H9 (cell line): Measurements from ENCODE around the gene SRXN1. TPM values are rescaled to one million over a fixed set of nuclear protein-coding genes. Genes with fewer than 3 reads are reported as not detected.
"Not testable (repeated sequence)": the region's sequence is repeated elsewhere in the genome, so short reads cannot be mapped to it uniquely, and the experiment has no call there.

ENCODE experiments used
- DNase-seq: peaks from one replicate; pipeline ENCODE4 v3.0.0-alpha.2; 2017
- H2AFZ ChIP-seq: one replicate; pipeline ENCODE4 v1.6.1; 2013; ENCODE audit warnings: mild to moderate bottlenecking, low read length, control low read depth, moderate library complexity
- H2AK5ac ChIP-seq: 2 replicates; pipeline ENCODE4 v1.6.1; 2013; ENCODE audit warnings: low read length, control low read depth, mixed read lengths; ENCODE audit not compliant: insufficient read length
- H2BK120ac ChIP-seq: one replicate; pipeline ENCODE4 v1.6.1; 2013; ENCODE audit warnings: low read depth, mild to moderate bottlenecking, low read length, control low read depth, inconsistent platforms; ENCODE audit not compliant: poor library complexity, severe bottlenecking
- H2BK12ac ChIP-seq: 2 replicates; pipeline ENCODE4 v1.6.1; 2013; ENCODE audit warnings: low read length, control low read depth, mixed read lengths, low read depth; ENCODE audit not compliant: insufficient read length
- H2BK15ac ChIP-seq: 2 replicates; pipeline ENCODE4 v1.6.1; 2013; ENCODE audit warnings: low read depth, low read length, control low read depth
- H2BK20ac ChIP-seq: one replicate; pipeline ENCODE4 v1.6.1; 2013; ENCODE audit warnings: low read depth, mild to moderate bottlenecking, low read length, control low read depth, inconsistent platforms; ENCODE audit not compliant: poor library complexity, severe bottlenecking
- H2BK5ac ChIP-seq: 2 replicates; pipeline ENCODE4 v1.6.1; 2013; ENCODE audit warnings: low read length, control low read depth, mixed read lengths; ENCODE audit not compliant: insufficient read length
- H3K14ac ChIP-seq: 2 replicates; pipeline ENCODE4 v1.6.1; 2013; ENCODE audit warnings: low read length, control low read depth; ENCODE audit not compliant: insufficient read depth
- H3K18ac ChIP-seq: 2 replicates; pipeline ENCODE4 v1.6.1; 2013; ENCODE audit warnings: low read depth, mild to moderate bottlenecking, mixed read lengths, low read length, control low read depth; ENCODE audit not compliant: insufficient read length
- H3K23ac ChIP-seq: 2 replicates; pipeline ENCODE4 v1.6.1; 2013; ENCODE audit warnings: low read length, control low read depth, mixed read lengths, low read depth; ENCODE audit not compliant: insufficient read length
- H3K23me2 ChIP-seq: 2 replicates; pipeline ENCODE4 v1.6.1; 2013; ENCODE audit warnings: low read depth, mild to moderate bottlenecking, mixed read lengths, low read length, control low read depth; ENCODE audit not compliant: insufficient read length, poor library complexity, severe bottlenecking
- H3K27ac ChIP-seq: 2 replicates; pipeline ENCODE4 v1.5.1; 2013; ENCODE audit warnings: low read length, control low read depth, mixed read lengths, low read depth; ENCODE audit not compliant: insufficient read length
- H3K27me3 ChIP-seq: 2 replicates; pipeline ENCODE4 v1.6.1; 2013; ENCODE audit warnings: low read length, control low read depth, inconsistent platforms; ENCODE audit not compliant: insufficient read depth
- H3K4ac ChIP-seq: 2 replicates; pipeline ENCODE4 v1.6.1; 2013; ENCODE audit warnings: low read depth, mild to moderate bottlenecking, control low read depth, inconsistent platforms, low read length, moderate library complexity
- H3K4me1 ChIP-seq: 2 replicates; pipeline ENCODE4 v1.6.1; 2013; ENCODE audit warnings: low read length, control low read depth, inconsistent platforms; ENCODE audit not compliant: insufficient read depth
- H3K4me2 ChIP-seq: 2 replicates; pipeline ENCODE4 v1.6.1; 2013; ENCODE audit warnings: low read length, control low read depth, mixed read lengths; ENCODE audit not compliant: insufficient read length, insufficient read depth
- H3K56ac ChIP-seq: 2 replicates; pipeline ENCODE4 v1.6.1; 2013; ENCODE audit warnings: low read depth, mild to moderate bottlenecking, mixed read lengths, low read length, control low read depth; ENCODE audit not compliant: insufficient read length
- H3K79me1 ChIP-seq: 2 replicates; pipeline ENCODE4 v1.6.1; 2013; ENCODE audit warnings: low read depth, mild to moderate bottlenecking, moderate library complexity, low read length, control low read depth, inconsistent platforms; ENCODE audit not compliant: insufficient read depth, poor library complexity, severe bottlenecking
- H3K79me2 ChIP-seq: 2 replicates; pipeline ENCODE4 v1.6.1; 2013; ENCODE audit warnings: low read length, control low read depth, inconsistent platforms; ENCODE audit not compliant: insufficient read depth
- H3K9ac ChIP-seq: 2 replicates; pipeline ENCODE4 v1.6.1; 2013; ENCODE audit warnings: low read length, control low read depth, mixed read lengths; ENCODE audit not compliant: insufficient read length; ENCODE audit errors: extremely low read depth
- H3K9me3 ChIP-seq: one replicate; pipeline ENCODE4 v1.6.1; 2013; ENCODE audit warnings: low read depth, low read length, inconsistent platforms; ENCODE audit not compliant: control insufficient read depth
- H3T11ph ChIP-seq: one replicate; pipeline ENCODE4 v1.6.1; 2013; ENCODE audit warnings: mild to moderate bottlenecking, low read length, control low read depth, inconsistent platforms
- H4K20me1 ChIP-seq: one replicate; pipeline ENCODE4 v1.6.1; 2013; ENCODE audit not compliant: control insufficient read depth, insufficient read length, insufficient read depth
- H4K5ac ChIP-seq: 2 replicates; pipeline ENCODE4 v1.6.1; 2013; ENCODE audit warnings: low read depth, mild to moderate bottlenecking, mixed read lengths, low read length, control low read depth; ENCODE audit not compliant: insufficient read length
- H4K8ac ChIP-seq: replicated peaks from 2 replicates; pipeline ENCODE4 v1.6.1; 2013; ENCODE audit warnings: low read length, control low read depth, mixed read lengths, low read depth; ENCODE audit not compliant: insufficient read length
- H4K91ac ChIP-seq: 2 replicates; pipeline ENCODE4 v1.6.1; 2013; ENCODE audit warnings: low read depth, mild to moderate bottlenecking, moderate library complexity, mixed read lengths, low read length, control low read depth; ENCODE audit not compliant: insufficient read length
- H3K27ac Mint-ChIP-seq, 3 experiments: 2 replicates in 2 of 3; 3 replicates in 1 of 3; pipeline ENCODE4 v1.8.0; 2020 to 2021; ENCODE audit warnings: mixed read lengths in 3 of 3, mild to moderate bottlenecking in 1 of 3, moderate library complexity in 1 of 3
- H3K27me3 Mint-ChIP-seq: 2 replicates; pipeline ENCODE4 v1.8.0; 2021; ENCODE audit warnings: low read depth, mild to moderate bottlenecking, moderate library complexity, mixed read lengths
- H3K36me3 Mint-ChIP-seq, 3 experiments: 2 replicates in 2 of 3; 3 replicates in 1 of 3; pipeline ENCODE4 v1.8.0; 2020 to 2021; ENCODE audit warnings: low read depth in 3 of 3, mixed read lengths in 3 of 3; ENCODE audit not compliant: insufficient read depth in 1 of 3
- H3K4me1 Mint-ChIP-seq, 2 experiments: 2 replicates each; pipeline ENCODE4 v1.8.0; 2020; ENCODE audit warnings: mixed read lengths in 2 of 2
- H3K4me3 Mint-ChIP-seq, 2 experiments: 2 replicates in 1 of 2; 3 replicates in 1 of 2; pipeline ENCODE4 v1.8.0; 2020 to 2021; ENCODE audit warnings: mild to moderate bottlenecking in 2 of 2, mixed read lengths in 2 of 2, moderate library complexity in 1 of 2
- H3K9me3 Mint-ChIP-seq, 2 experiments: 2 replicates in 1 of 2; 3 replicates in 1 of 2; pipeline ENCODE4 v1.8.0; 2020; ENCODE audit warnings: mild to moderate bottlenecking in 2 of 2, mixed read lengths in 2 of 2, moderate library complexity in 1 of 2
- WGBS: extraction: QIAGEN DNeasy Blood & Tissue Kit; methylation state at CpG from one replicate; pipeline ENCODE4 v1.1.7; 2013; ENCODE audit warnings: missing lambda C conversion rate, low lambda C conversion rate, mixed read lengths; ENCODE audit not compliant: insufficient read length; ENCODE audit errors: extremely low coverage; 5-methylcytosine and 5-hydroxymethylcytosine counted together
- total RNA-seq: library from RNA; stranded (reverse); gene quantifications from 2 replicates; pipeline ENCODE4 v1.2.1, GENCODE V29; 2021
- TF ChIP-seq, protein P1 (sequence below): fragments of 200-600 bp; sonication (generic); conservative IDR thresholded peaks from 3 replicates; pipeline ENCODE4 v1.8.0; 2021; ENCODE audit warnings: antibody characterized with exemption, mild to moderate bottlenecking

Gene SRXN1
- total RNA-seq, 1 experiment from 2014 or later: 25.7 TPM

DNA sequence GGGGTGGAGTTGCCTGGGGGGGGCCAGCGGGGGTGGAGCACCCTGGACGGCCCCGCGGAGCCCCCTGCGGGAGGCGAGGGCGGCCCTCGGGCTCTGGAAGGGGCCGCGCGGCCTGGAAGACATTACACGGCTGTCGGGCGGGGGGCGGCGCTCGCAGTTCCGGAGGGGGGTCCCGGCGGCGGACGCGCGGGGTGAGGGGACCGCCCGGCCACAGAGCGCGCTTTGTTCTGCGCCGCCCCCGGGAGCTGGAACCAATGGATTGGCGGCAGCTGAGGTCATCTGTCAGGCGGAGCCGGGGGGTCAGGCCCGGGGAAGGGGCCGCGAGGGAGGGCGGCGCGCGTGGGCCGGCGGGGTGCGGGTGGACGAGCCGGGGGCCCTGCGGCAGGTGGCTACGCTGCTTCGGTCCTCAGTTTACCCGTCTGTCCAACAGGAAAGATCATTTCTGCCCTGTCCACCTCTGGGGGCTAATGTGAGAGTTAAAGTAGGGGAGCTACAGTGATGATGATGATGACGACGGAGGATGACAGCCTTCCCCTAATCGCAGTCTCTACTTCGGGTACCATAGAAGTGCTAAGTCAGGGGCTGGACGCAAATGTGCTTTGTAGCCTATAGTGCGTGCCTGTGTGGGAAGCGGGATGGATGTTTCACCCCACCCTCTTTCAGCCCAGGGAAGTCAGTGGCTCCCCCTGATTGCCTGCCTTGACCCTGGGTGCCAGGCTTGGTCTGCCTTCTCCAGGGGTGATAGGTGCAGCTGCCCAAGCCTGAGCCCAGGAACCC is 10.4 kb downstream of the SRXN1 start:
- Histone ChIP-seq H3K4ac (no peak overlapping the region), H4K91ac (no peak overlapping the region), H3K4me2 (no peak overlapping the region), H2BK12ac (no peak overlapping the region), H2AK5ac (no peak overlapping the region), H3K4me1 (no peaks in the 10 kb centered on the region; the same call in 1 of the 2 replicates), H2BK20ac (no peak overlapping the region), H3K23ac (no peak overlapping the region), H3T11ph (no peak overlapping the region), H4K8ac (no peak overlapping the region), H3K14ac (no peak overlapping the region), H3K27ac (no peak overlapping the region), H3K9ac (no peak overlapping the region), H2AFZ (no peak overlapping the region), H2BK15ac (no peak overlapping the region), H3K27me3 (no peaks in the 10 kb centered on the region), H4K20me1 (no peaks in the 10 kb centered on the region), H3K79me1 (no peaks in the 10 kb centered on the region), H3K18ac (no peak overlapping the region), H2BK5ac (no peak overlapping the region), H3K56ac (no peak overlapping the region), H3K23me2 (no peaks in the 10 kb centered on the region), H3K79me2 (no peaks in the 10 kb centered on the region), H2BK120ac (no peak overlapping the region), H4K5ac (no peak overlapping the region), H3K9me3 (no peaks in the 10 kb centered on the region)
- Mint-ChIP-seq H3K27ac (peak overlapping the region in 1 of 3 experiments; percentile 28; a peak in 2 of 7 replicates), H3K9me3 (peaks cover 0 to 4% of the 10 kb centered on the region in 2 experiments; a peak in 3 of 5 replicates), H3K36me3 (peaks cover 3 to 8% (median 6%) of the 10 kb centered on the region in 3 experiments; a peak in 6 of 7 replicates), H3K4me3 (no peak overlapping the region), H3K4me1 (peaks cover 9 to 15% of the 10 kb centered on the region in 2 experiments), H3K27me3 (peaks cover 6% of the 10 kb centered on the region)
- DNase-seq: peak; percentile 82
- WGBS: no CpG with 5 or more reads among the region's 57 CpGs
- TF ChIP-seq, protein P1, sequence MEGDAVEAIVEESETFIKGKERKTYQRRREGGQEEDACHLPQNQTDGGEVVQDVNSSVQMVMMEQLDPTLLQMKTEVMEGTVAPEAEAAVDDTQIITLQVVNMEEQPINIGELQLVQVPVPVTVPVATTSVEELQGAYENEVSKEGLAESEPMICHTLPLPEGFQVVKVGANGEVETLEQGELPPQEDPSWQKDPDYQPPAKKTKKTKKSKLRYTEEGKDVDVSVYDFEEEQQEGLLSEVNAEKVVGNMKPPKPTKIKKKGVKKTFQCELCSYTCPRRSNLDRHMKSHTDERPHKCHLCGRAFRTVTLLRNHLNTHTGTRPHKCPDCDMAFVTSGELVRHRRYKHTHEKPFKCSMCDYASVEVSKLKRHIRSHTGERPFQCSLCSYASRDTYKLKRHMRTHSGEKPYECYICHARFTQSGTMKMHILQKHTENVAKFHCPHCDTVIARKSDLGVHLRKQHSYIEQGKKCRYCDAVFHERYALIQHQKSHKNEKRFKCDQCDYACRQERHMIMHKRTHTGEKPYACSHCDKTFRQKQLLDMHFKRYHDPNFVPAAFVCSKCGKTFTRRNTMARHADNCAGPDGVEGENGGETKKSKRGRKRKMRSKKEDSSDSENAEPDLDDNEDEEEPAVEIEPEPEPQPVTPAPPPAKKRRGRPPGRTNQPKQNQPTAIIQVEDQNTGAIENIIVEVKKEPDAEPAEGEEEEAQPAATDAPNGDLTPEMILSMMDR: no peak

DNA sequence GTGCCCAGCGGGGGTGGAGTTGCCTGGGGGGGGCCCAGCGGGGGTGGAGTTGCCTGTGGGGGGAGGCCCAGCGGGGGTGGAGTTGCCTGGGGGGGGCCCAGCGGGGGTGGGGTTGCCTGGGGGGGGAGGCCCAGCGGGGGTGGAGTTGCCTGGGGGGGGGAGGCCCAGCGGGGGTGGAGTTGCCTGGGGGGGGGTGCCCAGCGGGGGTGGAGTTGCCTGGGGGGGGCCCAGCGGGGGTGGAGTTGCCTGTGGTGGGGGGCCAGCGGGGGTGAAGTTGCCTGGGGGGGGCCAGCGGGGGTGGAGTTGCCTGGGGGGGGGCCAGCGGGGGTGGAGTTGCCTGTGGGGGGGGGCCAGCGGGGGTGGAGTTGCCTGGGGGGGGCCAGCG is 11.0 kb downstream of the SRXN1 start:
- H3K79me2 ChIP-seq, H3T11ph ChIP-seq, H2AFZ ChIP-seq, H3K27me3 ChIP-seq, H3K27ac Mint-ChIP-seq, H3K9ac ChIP-seq, H2BK120ac ChIP-seq, H2BK20ac ChIP-seq, H3K9me3 Mint-ChIP-seq, H4K20me1 ChIP-seq, H4K8ac ChIP-seq, H3K27me3 Mint-ChIP-seq, H3K4ac ChIP-seq, H3K23me2 ChIP-seq, H2AK5ac ChIP-seq, H3K27ac ChIP-seq, H3K23ac ChIP-seq, H3K4me2 ChIP-seq, H3K56ac ChIP-seq, H3K14ac ChIP-seq, H3K4me3 Mint-ChIP-seq, H3K4me1 ChIP-seq, H4K5ac ChIP-seq, H3K18ac ChIP-seq, H4K91ac ChIP-seq, H2BK5ac ChIP-seq, H2BK15ac ChIP-seq, H3K36me3 Mint-ChIP-seq, H3K9me3 ChIP-seq, H2BK12ac ChIP-seq, DNase-seq, H3K79me1 ChIP-seq: not testable (repeated sequence)
- H3K4me1 Mint-ChIP-seq: peaks cover 9 to 15% of the 10 kb centered on the region in 2 experiments
- no CpG with 5 or more reads among the region's 13 CpGs for WGBS
